Caco-2 (cell line): ENCODE results near the gene LIN37. TPM values are rescaled to one million over a fixed set of nuclear protein-coding genes. Genes with fewer than 3 reads are reported as not detected.

Experiments used
- BruUV-seq: library from RNA; stranded (reverse); fragments of 400-500 nt; replicated peaks from 2 replicates; lab custom pipeline; 2021; lab: Mats Ljungman, UMichigan
- CTCF ChIA-PET: fragments of 300-600 bp; sonication (Branson Sonifier 250); formaldehyde crosslinking; loops from one replicate; lab custom pipeline; 2022; ENCODE audit warnings: antibody characterized with exemption; lab: Charles Lee
- POLR2A ChIA-PET: fragments of 300-600 bp; sonication (Branson Sonifier 250); formaldehyde crosslinking; loops from one replicate; lab custom pipeline; 2022; ENCODE audit warnings: antibody characterized with exemption; lab: Charles Lee
- DNase-seq, 2 experiments: peaks; one replicate each; pipeline versions ENCODE4 v3.0.0 to v3.0.0-alpha.2; 2020 to 2022
- H3K27me3 ChIP-seq: replicated peaks from 2 replicates; pipeline ENCODE4 v1.6.0; 2011; ENCODE audit warnings: low read length; ENCODE audit not compliant: control insufficient read depth, insufficient read depth
- H3K36me3 ChIP-seq: 2 replicates; pipeline ENCODE4 v1.5.1; 2011; ENCODE audit warnings: low read length; ENCODE audit not compliant: control insufficient read depth, insufficient read depth
- H3K4me1 ChIP-seq: fragments of 250-450 bp; sonication (Bioruptor Pico); 2 replicates; pipeline ENCODE4 v1.5.1; 2020; ENCODE audit warnings: mild to moderate bottlenecking
- H3K4me3 ChIP-seq: 2 replicates; pipeline ENCODE4 v1.5.1; 2011; ENCODE audit warnings: low read depth, mild to moderate bottlenecking, control low read depth, low read length
- H3K9me3 ChIP-seq: fragments of 250-450 bp; sonication (Bioruptor Pico); 2 replicates; pipeline ENCODE4 v1.5.1; 2020; ENCODE audit warnings: mild to moderate bottlenecking, moderate library complexity
- H3K27ac Mint-ChIP-seq: one replicate; pipeline ENCODE4 v1.8.0; 2022; ENCODE audit warnings: mixed read lengths; ENCODE audit not compliant: unreplicated experiment
- H3K27me3 Mint-ChIP-seq: one replicate; pipeline ENCODE4 v1.8.0; 2022; ENCODE audit warnings: mixed read lengths; ENCODE audit not compliant: insufficient read depth, unreplicated experiment
- H3K36me3 Mint-ChIP-seq: one replicate; pipeline ENCODE4 v1.8.0; 2022; ENCODE audit warnings: mild to moderate bottlenecking, mixed read lengths; ENCODE audit not compliant: insufficient read depth, unreplicated experiment
- H3K4me1 Mint-ChIP-seq: one replicate; pipeline ENCODE4 v1.8.0; 2022; ENCODE audit warnings: low read depth, mixed read lengths; ENCODE audit not compliant: unreplicated experiment
- H3K4me3 Mint-ChIP-seq: one replicate; pipeline ENCODE4 v1.8.0; 2022; ENCODE audit warnings: mild to moderate bottlenecking, moderate library complexity, mixed read lengths; ENCODE audit not compliant: unreplicated experiment
- H3K9me3 Mint-ChIP-seq: one replicate; pipeline ENCODE4 v1.8.0; 2022; ENCODE audit warnings: mixed read lengths; ENCODE audit not compliant: unreplicated experiment
- intact Hi-C: fragments of 100-400 bp; cut with micrococcal nuclease; formaldehyde crosslinking; loops from one replicate; pipeline ENCODE4 v1.10.0; 2022; ENCODE audit not compliant: unreplicated experiment
- total RNA-seq: library from RNA; stranded (reverse); gene quantifications from 2 replicates; pipeline ENCODE4 v1.2.3, GENCODE V29; 2022
- TF ChIP-seq, protein P1 (sequence below), 2 experiments: fragments of 200-600 bp in 1 of 2; IDR thresholded peaks; 1 replicate in 1 of 2; 2 replicates in 1 of 2; pipeline versions ENCODE4 v1.5.1 to v1.8.0; 2011 to 2022; ENCODE audit warnings: antibody characterized with exemption in 1 of 2, control low read depth in 1 of 2, inconsistent platforms in 1 of 2, low read depth in 1 of 2, low read length in 1 of 2, mild to moderate bottlenecking in 1 of 2, moderate library complexity in 1 of 2; ENCODE audit not compliant: insufficient read depth in 1 of 2, severe bottlenecking in 1 of 2, unreplicated experiment in 1 of 2

Gene LIN37
- total RNA-seq, 1 experiment from 2014 or later, result 10.2 TPM

DNA sequence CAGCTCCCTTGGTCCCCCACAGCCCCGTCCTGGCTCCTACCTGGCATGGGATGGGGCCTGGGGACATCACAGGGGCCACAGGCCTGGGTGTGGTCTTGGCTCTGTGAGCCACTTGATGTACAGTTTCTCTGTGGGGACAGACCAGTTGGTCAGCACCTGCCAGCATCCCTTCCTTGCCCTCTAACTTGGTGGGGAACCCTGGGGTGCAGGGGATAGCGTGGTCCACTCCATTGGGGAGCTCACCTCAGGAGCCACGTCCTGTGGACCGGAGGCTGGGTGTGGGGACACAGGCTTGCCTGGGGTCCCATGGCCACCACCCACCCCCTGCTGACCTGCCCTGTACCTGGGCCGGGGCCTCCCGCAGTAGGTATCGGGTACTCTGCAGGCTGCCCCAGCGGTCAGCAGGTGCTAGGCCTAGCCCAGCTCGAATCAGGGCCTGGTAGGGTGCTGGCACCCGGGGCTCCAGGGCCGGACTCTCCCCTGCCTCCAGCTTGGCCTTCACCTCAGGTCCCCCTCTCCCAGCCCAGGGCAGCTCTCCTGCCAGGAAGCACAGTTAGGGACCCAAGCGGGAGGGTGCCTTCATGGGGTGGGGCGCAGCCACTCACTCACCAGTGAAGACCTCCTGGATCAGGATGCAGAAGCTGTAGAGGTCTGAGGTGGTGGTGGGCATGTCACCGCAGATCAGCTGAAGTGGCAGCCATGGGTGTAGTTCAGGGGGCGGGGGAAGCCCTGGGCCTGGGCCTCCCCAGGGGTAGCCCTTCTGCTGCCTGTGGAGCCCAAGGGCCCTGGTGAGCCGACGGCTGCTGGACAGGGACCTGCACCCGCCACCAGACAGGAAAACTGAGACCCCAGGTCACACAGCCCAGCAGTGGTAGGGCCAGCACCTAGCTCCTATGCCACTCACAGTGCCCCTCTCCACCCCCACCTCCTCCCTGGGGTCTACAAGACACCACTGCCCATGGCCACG, 41.9 kb downstream of the LIN37 start:
- Histone ChIP-seq H3K4me3 (no peak overlapping the region), H3K9me3 (no peaks in the 10 kb centered on the region), H3K36me3 (no peaks in the 10 kb centered on the region), H3K27me3 (no peaks in the 10 kb centered on the region), H3K4me1 (no peaks in the 10 kb centered on the region)
- Mint-ChIP-seq H3K4me3 (no peak overlapping the region), H3K36me3 (peaks cover 5% of the 10 kb centered on the region), H3K9me3 (no peaks in the 10 kb centered on the region), H3K27ac (no peak overlapping the region), H3K4me1 (no peaks in the 10 kb centered on the region), H3K27me3 (peaks cover 5% of the 10 kb centered on the region)
- no peak for DNase-seq
- BruUV-seq, result no TSS peak
- TF ChIP-seq, protein P1, sequence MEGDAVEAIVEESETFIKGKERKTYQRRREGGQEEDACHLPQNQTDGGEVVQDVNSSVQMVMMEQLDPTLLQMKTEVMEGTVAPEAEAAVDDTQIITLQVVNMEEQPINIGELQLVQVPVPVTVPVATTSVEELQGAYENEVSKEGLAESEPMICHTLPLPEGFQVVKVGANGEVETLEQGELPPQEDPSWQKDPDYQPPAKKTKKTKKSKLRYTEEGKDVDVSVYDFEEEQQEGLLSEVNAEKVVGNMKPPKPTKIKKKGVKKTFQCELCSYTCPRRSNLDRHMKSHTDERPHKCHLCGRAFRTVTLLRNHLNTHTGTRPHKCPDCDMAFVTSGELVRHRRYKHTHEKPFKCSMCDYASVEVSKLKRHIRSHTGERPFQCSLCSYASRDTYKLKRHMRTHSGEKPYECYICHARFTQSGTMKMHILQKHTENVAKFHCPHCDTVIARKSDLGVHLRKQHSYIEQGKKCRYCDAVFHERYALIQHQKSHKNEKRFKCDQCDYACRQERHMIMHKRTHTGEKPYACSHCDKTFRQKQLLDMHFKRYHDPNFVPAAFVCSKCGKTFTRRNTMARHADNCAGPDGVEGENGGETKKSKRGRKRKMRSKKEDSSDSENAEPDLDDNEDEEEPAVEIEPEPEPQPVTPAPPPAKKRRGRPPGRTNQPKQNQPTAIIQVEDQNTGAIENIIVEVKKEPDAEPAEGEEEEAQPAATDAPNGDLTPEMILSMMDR (IDR thresholded peaks at IDR 0.05; ENCODE audit: insufficient read depth in 1 of 2, low read depth in 1 of 2, low read length in 1 of 2, severe bottlenecking in 1 of 2, unreplicated experiment in 1 of 2), result no peak
- ChIA-PET CTCF (interaction anchor here (0.6 kb wide), 1 partner anchor 24 kb away, joined by 5 read pairs; no protein-coding TSS in a partner anchor), POLR2A (no interaction called here)
- intact Hi-C loops, result no loop called here

DNA sequence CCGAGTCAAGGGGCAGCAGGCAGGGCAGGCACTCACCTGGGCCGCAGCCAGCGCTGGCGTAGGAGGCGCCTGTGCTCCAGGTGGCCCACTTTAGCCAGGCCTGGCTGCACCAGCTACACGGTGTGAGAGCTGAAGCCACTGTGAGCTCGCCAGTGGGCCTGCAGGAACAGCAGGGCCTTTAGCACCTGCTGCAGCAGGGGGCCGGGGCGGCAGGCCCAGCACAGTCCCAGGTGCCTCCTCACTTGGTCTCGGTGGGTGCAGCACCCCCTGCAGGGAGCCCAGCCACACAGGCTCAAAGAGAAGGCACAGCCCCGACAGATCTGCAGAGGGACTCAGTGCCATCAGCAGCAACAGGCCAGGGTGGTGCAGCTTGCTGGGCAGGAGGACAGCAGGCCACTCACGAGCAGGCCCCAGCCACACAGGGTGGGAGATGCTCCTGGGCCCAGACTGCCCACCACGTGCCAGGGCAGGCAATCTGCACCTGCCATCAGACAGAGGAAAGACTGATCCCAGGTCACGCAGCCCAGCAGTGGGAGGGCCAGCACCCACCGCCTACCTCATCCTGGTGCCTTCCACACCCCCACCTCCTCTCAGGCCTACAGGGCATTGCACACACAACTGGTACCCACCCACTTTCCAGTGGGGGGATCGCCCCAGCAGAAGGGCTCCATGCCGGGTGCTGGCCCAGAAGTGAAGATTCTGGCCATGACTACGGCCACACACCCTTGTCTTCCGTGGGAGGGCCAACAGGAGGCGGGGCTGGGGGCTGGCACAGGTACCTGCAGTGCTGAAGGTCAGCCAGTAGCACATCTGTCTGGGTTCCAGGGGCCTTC, 42.8 kb downstream of the LIN37 start:
- TF ChIP-seq, protein P1 (IDR thresholded peaks at IDR 0.05; ENCODE audit: insufficient read depth in 1 of 2, low read depth in 1 of 2, low read length in 1 of 2, severe bottlenecking in 1 of 2, unreplicated experiment in 1 of 2), result peak in 1 of 2 experiments; percentile 10
- Histone ChIP-seq H3K4me3 (no peak overlapping the region), H3K9me3 (no peaks in the 10 kb centered on the region), H3K36me3 (no peaks in the 10 kb centered on the region), H3K27me3 (no peaks in the 10 kb centered on the region), H3K4me1 (no peaks in the 10 kb centered on the region)
- H3K4me3 Mint-ChIP-seq, result no peak overlapping the region
- DNase-seq, result peak in 1 of 2 experiments; percentile 32
- peaks cover 5% of the 10 kb centered on the region for H3K36me3 Mint-ChIP-seq
- no peaks in the 10 kb centered on the region for H3K4me1 Mint-ChIP-seq
- no peak overlapping the region for H3K27ac Mint-ChIP-seq
- ChIA-PET POLR2A (no interaction called here), CTCF (no interaction called here)
- intact Hi-C loops, result no loop called here
- no TSS peak for BruUV-seq
- H3K27me3 Mint-ChIP-seq, result peaks cover 5% of the 10 kb centered on the region
- no peaks in the 10 kb centered on the region for H3K9me3 Mint-ChIP-seq

DNA sequence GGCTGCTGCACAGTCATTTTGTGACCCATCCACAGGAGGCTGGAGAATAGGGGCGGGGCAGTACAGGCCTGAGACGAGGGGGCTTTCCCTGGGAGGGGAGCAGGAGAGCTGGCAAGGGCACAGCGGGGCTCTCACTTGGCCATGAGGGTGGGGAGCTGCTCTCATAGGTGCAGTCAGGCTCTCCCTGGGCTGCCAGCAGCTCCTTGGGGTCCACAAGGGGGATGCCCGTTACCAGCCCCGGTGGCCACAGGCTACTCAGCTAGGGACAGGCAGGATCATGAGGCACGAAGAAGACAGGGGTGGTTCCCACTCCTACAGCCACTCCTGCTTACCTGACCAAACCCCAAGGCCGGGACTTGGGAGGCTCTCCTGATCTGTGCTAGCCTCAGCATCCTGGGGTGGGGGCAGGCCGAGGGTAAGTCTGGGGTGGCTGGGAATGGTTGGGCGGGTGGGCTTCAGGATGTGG, 43.5 kb downstream of the LIN37 start:
- Mint-ChIP-seq H3K4me3 (no peak overlapping the region), H3K9me3 (no peaks in the 10 kb centered on the region), H3K36me3 (peaks cover 5% of the 10 kb centered on the region), H3K27ac (no peak overlapping the region), H3K4me1 (no peaks in the 10 kb centered on the region), H3K27me3 (peaks cover 5% of the 10 kb centered on the region)
- Histone ChIP-seq H3K9me3 (no peaks in the 10 kb centered on the region), H3K27me3 (no peaks in the 10 kb centered on the region), H3K36me3 (no peaks in the 10 kb centered on the region), H3K4me1 (no peaks in the 10 kb centered on the region), H3K4me3 (no peak overlapping the region)
- POLR2A ChIA-PET, result no interaction called here
- no TSS peak for BruUV-seq
- TF ChIP-seq, protein P1 (IDR thresholded peaks at IDR 0.05; ENCODE audit: insufficient read depth in 1 of 2, low read depth in 1 of 2, low read length in 1 of 2, severe bottlenecking in 1 of 2, unreplicated experiment in 1 of 2), result no peak
- no peak for DNase-seq
- intact Hi-C loops, result no loop called here
- CTCF ChIA-PET, result no interaction called here
